GM12878 (cell line): Measurements from ENCODE around the gene SPINT2. TPM values are rescaled to one million over a fixed set of nuclear protein-coding genes. Genes with fewer than 3 reads are reported as not detected.

ENCODE experiments used
- ATAC-seq: fragments of 200-7000 bp; cut with Tn5 transposase; 3 replicates; pipeline ENCODE4 v1.9.1; 2020; ENCODE audit warnings: mild to moderate bottlenecking, moderate library complexity
- BruUV-seq: library from RNA; stranded (reverse); fragments of 400-500 nt; replicated peaks from 2 replicates; lab custom pipeline; 2021; lab: Mats Ljungman, UMichigan
- CTCF ChIA-PET: fragments of 300-600 bp; sonication (Branson Sonifier 250); formaldehyde crosslinking; extraction: SDS; loops from one replicate; lab custom pipeline; 2021; ENCODE audit warnings: inconsistent platforms; lab: Yijun Ruan, JAX
- POLR2A ChIA-PET: fragments of 350-600 bp; formaldehyde crosslinking; extraction: SDS; loops from one replicate; lab custom pipeline; 2021; ENCODE audit warnings: inconsistent platforms; lab: Charles Lee
- RAD21 ChIA-PET: fragments of 300-600 bp; sonication (Branson Sonifier 250); formaldehyde crosslinking; loops from one replicate; lab custom pipeline; 2023; ENCODE audit warnings: antibody characterized with exemption; ENCODE audit not compliant: unreplicated experiment; lab: Charles Lee
- SMC1A ChIA-PET: fragments of 300-600 bp; sonication (Branson Sonifier 250); formaldehyde crosslinking; loops from one replicate; lab custom pipeline; 2023; ENCODE audit not compliant: unreplicated experiment, uncharacterized antibody; lab: Charles Lee
- DNase-seq: peaks from one replicate; pipeline ENCODE4 v3.0.0-alpha.2; 2011; ENCODE audit warnings: low read depth, low spot score
- FAIRE-seq: peaks from 3 replicates; lab custom pipeline; 2011; peaks lifted over from hg19 to GRCh38; lab: Jason Lieb, UNC
- H2AFZ ChIP-seq: 2 replicates; pipeline ENCODE4 v1.6.0; 2011; ENCODE audit warnings: low read depth, low read length, control low read depth; ENCODE audit not compliant: control insufficient read depth
- H3K27ac ChIP-seq: 2 replicates; pipeline ENCODE4 v1.5.1; 2011; ENCODE audit warnings: control low read depth; ENCODE audit not compliant: control insufficient read depth, insufficient read depth
- H3K27me3 ChIP-seq, 2 experiments: replicated peaks in 1 of 2; 2 replicates each; pipeline versions ENCODE4 v1.6.0 to v1.6.1; 2011; ENCODE audit warnings: low read length in 1 of 2; ENCODE audit not compliant: control insufficient read depth in 2 of 2, insufficient read depth in 2 of 2
- H3K36me3 ChIP-seq, 2 experiments: 2 replicates each; pipeline ENCODE4 v1.5.1; 2011; ENCODE audit warnings: low read length in 1 of 2; ENCODE audit not compliant: control insufficient read depth in 2 of 2, insufficient read depth in 2 of 2
- H3K4me1 ChIP-seq: 2 replicates; pipeline ENCODE4 v1.6.1; 2011; ENCODE audit warnings: mild to moderate bottlenecking, low read length, moderate library complexity, mixed read lengths; ENCODE audit not compliant: control insufficient read depth, insufficient read depth
- H3K4me2 ChIP-seq: 2 replicates; pipeline ENCODE4 v1.6.0; 2011; ENCODE audit warnings: control low read depth; ENCODE audit not compliant: control insufficient read depth, insufficient read depth
- H3K4me3 ChIP-seq: fragments of 200-600 bp; sonication (generic); 2 replicates; pipeline ENCODE4 v1.5.1; 2016
- H3K79me2 ChIP-seq: 2 replicates; pipeline ENCODE4 v1.6.0; 2011; ENCODE audit warnings: low read length; ENCODE audit not compliant: control insufficient read depth, insufficient read depth
- H3K9ac ChIP-seq: 2 replicates; pipeline ENCODE4 v1.8.0; 2011; ENCODE audit warnings: low read length, control low read depth, mixed read lengths; ENCODE audit not compliant: control insufficient read depth, insufficient read depth
- H3K9me3 ChIP-seq: replicated peaks from 3 replicates; pipeline ENCODE4 v1.5.1; 2011; ENCODE audit warnings: mild to moderate bottlenecking, low read length; ENCODE audit not compliant: control insufficient read depth, insufficient read depth
- H4K20me1 ChIP-seq: 2 replicates; pipeline ENCODE4 v1.6.0; 2011; ENCODE audit not compliant: control insufficient read depth, insufficient read depth
- CBFB ChIP-seq: IDR thresholded peaks from 2 replicates; pipeline ENCODE4 v1.6.1; 2016; ENCODE audit warnings: antibody characterized with exemption, low read depth
- CREM ChIP-seq: IDR thresholded peaks from 2 replicates; pipeline ENCODE4 v1.6.1; 2014; ENCODE audit warnings: antibody characterized with exemption, low read depth
- CTCF ChIP-seq, 3 experiments: IDR thresholded peaks in 2 of 3; conservative IDR thresholded peaks in 1 of 3; 2 replicates each; pipeline ENCODE4 v1.5.1; 2011; ENCODE audit warnings: low read depth in 3 of 3, low read length in 3 of 3, mild to moderate bottlenecking in 3 of 3, control low read depth in 2 of 3, moderate library complexity in 2 of 3, inconsistent platforms in 1 of 3, mixed read lengths in 1 of 3; ENCODE audit not compliant: control insufficient read depth in 2 of 3, insufficient read depth in 1 of 3; ENCODE audit errors: extremely low read depth in 1 of 3
- ESRRA ChIP-seq: IDR thresholded peaks from 2 replicates; pipeline ENCODE4 v1.6.1; 2012; ENCODE audit warnings: mild to moderate bottlenecking, low read length, improper control_type of control experiment
- LARP7 ChIP-seq: fragments of 450-650 bp; IDR thresholded peaks from 2 replicates; pipeline ENCODE4 v1.6.1; 2017; ENCODE audit warnings: mild to moderate bottlenecking
- MAX ChIP-seq: IDR thresholded peaks from 2 replicates; pipeline ENCODE4 v1.6.1; 2012; ENCODE audit warnings: low read depth, low read length, improper control_type of control experiment
- MLLT1 ChIP-seq: fragments of 450-650 bp; IDR thresholded peaks from 2 replicates; pipeline ENCODE4 v1.6.1; 2016; ENCODE audit warnings: mild to moderate bottlenecking
- NFYB ChIP-seq: IDR thresholded peaks from 2 replicates; pipeline ENCODE4 v1.6.1; 2011; ENCODE audit warnings: low read depth, mild to moderate bottlenecking, low read length, improper control_type of control experiment, moderate library complexity; ENCODE audit not compliant: insufficient read depth
- RCOR1 ChIP-seq: conservative IDR thresholded peaks from 2 replicates; pipeline ENCODE4 v1.6.1; 2012; ENCODE audit warnings: low read depth, low read length, improper control_type of control experiment
- RELA ChIP-seq: fragments of 450-650 bp; IDR thresholded peaks from 2 replicates; pipeline ENCODE4 v1.8.0; 2014; ENCODE audit warnings: borderline replicate concordance; ENCODE audit not compliant: partially characterized antibody
- RFX5 ChIP-seq: IDR thresholded peaks from 2 replicates; pipeline ENCODE4 v1.6.1; 2011; ENCODE audit warnings: low read depth, low read length, improper control_type of control experiment
- SREBF1 ChIP-seq: IDR thresholded peaks from 2 replicates; pipeline ENCODE4 v1.6.1; 2012; ENCODE audit warnings: mild to moderate bottlenecking, low read length
- SUPT20H ChIP-seq: IDR thresholded peaks from 2 replicates; pipeline ENCODE4 v1.6.1; 2011; ENCODE audit warnings: low read depth, mild to moderate bottlenecking, low read length, moderate library complexity, borderline replicate concordance; ENCODE audit not compliant: control insufficient read depth
- ZZZ3 ChIP-seq: IDR thresholded peaks from 2 replicates; pipeline ENCODE4 v1.6.1; 2011; ENCODE audit warnings: low read depth; ENCODE audit not compliant: control insufficient read depth, insufficient read length
- WGBS: methylation state at CpG from one replicate; pipeline ENCODE4 v1.1.6; 2016; ENCODE audit warnings: low lambda C conversion rate; ENCODE audit not compliant: insufficient replicate concordance, insufficient coverage; ENCODE audit errors: missing lambda C conversion rate; 5-methylcytosine and 5-hydroxymethylcytosine counted together
- in situ Hi-C: fragments of 300-500 bp; cut with MboI; formaldehyde crosslinking; loops from 9 replicates; pipeline ENCODE4 v1.14.3; 2018; ENCODE audit warnings: mixed read lengths
- intact Hi-C: fragments of 100-400 bp; cut with micrococcal nuclease; formaldehyde crosslinking; loops from one replicate; pipeline ENCODE4 v1.14.2; 2022; ENCODE audit not compliant: unreplicated experiment
- polyA plus RNA-seq, 11 experiments: library from polyadenylated mRNA; depleted of rRNA in 4 of 11; unstranded in 6 of 11; stranded (reverse) in 5 of 11; fragments of >200 nt; fragmentation: Nextera tagmentation in 4 of 11; fragmentation: Illumina TruSeq in 1 of 11; extraction: Ambion mirVana in 4 of 11; extraction: Trizol in 1 of 11; gene quantifications; 1 replicate in 1 of 11; 2 replicates in 10 of 11; pipeline versions ENCODE4 v1.2.1 to v1.2.3, GENCODE V29; 2011 to 2016; ENCODE audit warnings: inconsistent platforms in 2 of 11, missing spikeins in 2 of 11, low read depth in 1 of 11
- total RNA-seq, 4 experiments: library from RNA; depleted of rRNA in 3 of 4; stranded (reverse); fragments of >200 nt in 3 of 4; fragmentation: Illumina TruSeq in 1 of 4; extraction: Trizol in 1 of 4; gene quantifications; 2 replicates each; pipeline versions ENCODE4 v1.2.1 to v1.2.3, GENCODE V29; 2013 to 2021

SPINT2 gene
- total and polyA plus RNA-seq, 10 of the 15 experiments (the other 5 are each of a cell fraction or from before 2014, with no cell fraction given), result 0.15 to 26.5 (median 17.5) TPM

GRCh38 chr19:38304352-38304865 lies 40.0 kb downstream of the SPINT2 start:
- BruUV-seq, result no TSS peak
- intact Hi-C loops, result no loop called here
- ATAC-seq (no peak), FAIRE-seq (no peak), DNase-seq (no peak)
- H3K9ac ChIP-seq, result no peak overlapping the region
- no peaks in the 10 kb centered on the region for H3K4me1 ChIP-seq
- peaks cover 0 to 11% of the 10 kb centered on the region in 2 experiments; a peak in 3 of 4 replicates for H3K36me3 ChIP-seq
- SMC1A ChIA-PET, result no interaction called here
- H3K4me2 ChIP-seq, result no peak overlapping the region
- H3K79me2 ChIP-seq, result no peaks in the 10 kb centered on the region
- RAD21 ChIA-PET, result no interaction called here
- 89% methylated on average over 22 of the region's 27 CpGs for WGBS
- no peaks in the 10 kb centered on the region for H3K9me3 ChIP-seq
- in situ Hi-C loops, result no loop called here
- H4K20me1 ChIP-seq, result no peaks in the 10 kb centered on the region
- TF ChIP-seq CREM (no peak), SUPT20H (no peak), RFX5 (no peak)
- TF ChIP-seq, all 136 proteins: peak for 0
- POLR2A ChIA-PET, result no interaction called here
- Histone ChIP-seq H3K27me3 (no peaks in the 10 kb centered on the region), H2AFZ (no peak overlapping the region), H3K4me3 (no peak overlapping the region), H3K27ac (no peak overlapping the region)
- CTCF ChIA-PET, result interaction anchor here (0.7 kb wide), 1 partner anchor 234 kb away, joined by 3 read pairs; no protein-coding TSS in a partner anchor

- ChIA-PET RAD21 (no interaction called here), CTCF (interaction anchor here (0.7 kb wide), 1 partner anchor 234 kb away, joined by 3 read pairs; no protein-coding TSS in a partner anchor), SMC1A (no interaction called here), POLR2A (no interaction called here)
- no peaks in the 10 kb centered on the region for H3K4me1 ChIP-seq
- DNase-seq (no peak), FAIRE-seq (no peak), ATAC-seq (no peak)
- WGBS, result 89% methylated on average over 12 of the region's 29 CpGs
- no peaks in the 10 kb centered on the region for H3K9me3 ChIP-seq
- H3K9ac ChIP-seq, result no peak overlapping the region
- H3K27ac ChIP-seq, result no peak overlapping the region
- no peaks in the 10 kb centered on the region for H3K27me3 ChIP-seq
- no peak overlapping the region for H3K4me2 ChIP-seq
- no TSS peak for BruUV-seq
- H3K4me3 ChIP-seq, result no peak overlapping the region
- H2AFZ ChIP-seq, result no peak overlapping the region
- no peaks in the 10 kb centered on the region for H4K20me1 ChIP-seq
- no peaks in the 10 kb centered on the region for H3K79me2 ChIP-seq
- peaks cover 0 to 11% of the 10 kb centered on the region in 2 experiments; a peak in 3 of 4 replicates for H3K36me3 ChIP-seq
- in situ Hi-C loops, result no loop called here
- intact Hi-C loops, result no loop called here
- no peak for TF ChIP-seq ESRRA
- TF ChIP-seq RCOR1, result no peak
- no peak for TF ChIP-seq RELA
- no peak for TF ChIP-seq CTCF (IDR thresholded peaks at IDR 0.05 in 2 of 3, conservative IDR thresholded peaks at IDR 0.05 in 1 of 3; ENCODE audit: control insufficient read depth in 2 of 3, extremely low read depth in 1 of 3, insufficient read depth in 1 of 3, low read depth in 3 of 3, low read length in 3 of 3)
- no peak for TF ChIP-seq SREBF1
- TF ChIP-seq ZZZ3, result no peak
- TF ChIP-seq CBFB, result no peak
- no peak for TF ChIP-seq NFYB
- TF ChIP-seq MLLT1, result no peak
- no peak for TF ChIP-seq LARP7
- no peak for TF ChIP-seq MAX
Observed at GRCh38 chr19:38304866-38305429, 40.6 kb downstream of the SPINT2 start.
